Measurements from ENCODE around the gene TCERG1L. TPM values are rescaled to one million over a fixed set of nuclear protein-coding genes. Genes with fewer than 3 reads are reported as not detected.

The TCERG1L gene
- total and polyA plus RNA-seq, 10 donors, result 0.03 to 1.2 (median 0.30) TPM; not detected in 3

DNA sequence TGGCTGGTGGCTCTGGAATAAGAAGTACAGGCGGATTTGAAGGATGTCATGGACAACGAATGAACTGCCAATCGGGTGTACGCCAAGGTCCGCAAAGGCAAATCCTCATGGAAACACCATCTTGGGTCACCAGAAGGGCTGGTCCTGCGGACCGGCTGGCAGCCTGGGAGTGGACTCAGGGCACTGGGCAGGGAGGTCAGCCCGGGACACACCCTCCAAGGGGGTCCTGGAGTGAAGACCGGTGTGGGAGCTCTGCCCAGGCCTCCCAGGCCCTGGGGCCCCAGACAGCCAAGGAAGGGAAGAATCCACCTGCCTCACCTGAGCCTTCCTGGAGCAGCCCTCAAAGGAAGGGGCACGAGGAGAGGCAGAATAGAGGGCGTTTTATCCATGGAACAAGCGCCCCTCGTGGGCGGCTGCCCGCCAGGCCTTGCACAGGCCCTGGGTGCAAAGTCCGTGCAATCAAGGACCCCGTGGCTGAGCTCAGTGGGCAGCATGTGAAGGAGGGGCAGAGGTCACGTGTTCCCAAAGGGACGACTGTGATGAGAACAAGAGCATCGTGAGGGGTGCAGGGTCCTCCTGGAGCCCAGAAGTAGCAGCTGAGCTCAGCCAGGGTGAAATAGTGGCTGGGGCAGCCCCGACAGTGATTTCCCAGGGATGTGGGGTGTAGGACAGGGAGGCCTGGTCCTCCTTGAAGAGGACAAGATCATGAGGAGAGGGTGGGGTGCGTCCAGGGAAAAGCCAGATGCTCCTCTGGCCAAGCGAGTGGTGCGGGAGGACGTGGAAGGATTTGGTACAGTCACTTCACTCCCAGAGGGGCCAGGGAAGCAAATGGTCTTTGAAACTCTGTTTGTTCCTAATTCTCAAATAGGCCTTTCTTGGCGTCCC is 105.2 kb downstream of the TCERG1L start:
- H3K4me3 ChIP-seq, result no peak overlapping the region
- no peaks in the 10 kb centered on the region for H3K36me3 ChIP-seq
- no peaks in the 10 kb centered on the region for H3K4me1 ChIP-seq
- peak; percentile 60 for DNase-seq
- intact Hi-C loops (cut with DNase I; ENCODE audit: low total_unique reads), result no loop called here
- H3K27ac ChIP-seq, result no peak overlapping the region
- H3K9me3 ChIP-seq, result no peaks in the 10 kb centered on the region
- no peaks in the 10 kb centered on the region for H3K27me3 ChIP-seq (replicated peaks in 1 of 7)
- 75 to 83% (median 79%) methylated on average over 23 to 26 of the region's 26 CpGs for WGBS, 5 donors
- TF ChIP-seq, protein P1, sequence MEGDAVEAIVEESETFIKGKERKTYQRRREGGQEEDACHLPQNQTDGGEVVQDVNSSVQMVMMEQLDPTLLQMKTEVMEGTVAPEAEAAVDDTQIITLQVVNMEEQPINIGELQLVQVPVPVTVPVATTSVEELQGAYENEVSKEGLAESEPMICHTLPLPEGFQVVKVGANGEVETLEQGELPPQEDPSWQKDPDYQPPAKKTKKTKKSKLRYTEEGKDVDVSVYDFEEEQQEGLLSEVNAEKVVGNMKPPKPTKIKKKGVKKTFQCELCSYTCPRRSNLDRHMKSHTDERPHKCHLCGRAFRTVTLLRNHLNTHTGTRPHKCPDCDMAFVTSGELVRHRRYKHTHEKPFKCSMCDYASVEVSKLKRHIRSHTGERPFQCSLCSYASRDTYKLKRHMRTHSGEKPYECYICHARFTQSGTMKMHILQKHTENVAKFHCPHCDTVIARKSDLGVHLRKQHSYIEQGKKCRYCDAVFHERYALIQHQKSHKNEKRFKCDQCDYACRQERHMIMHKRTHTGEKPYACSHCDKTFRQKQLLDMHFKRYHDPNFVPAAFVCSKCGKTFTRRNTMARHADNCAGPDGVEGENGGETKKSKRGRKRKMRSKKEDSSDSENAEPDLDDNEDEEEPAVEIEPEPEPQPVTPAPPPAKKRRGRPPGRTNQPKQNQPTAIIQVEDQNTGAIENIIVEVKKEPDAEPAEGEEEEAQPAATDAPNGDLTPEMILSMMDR (IDR thresholded peaks at IDR 0.05 in 8 of 11, conservative IDR thresholded peaks at IDR 0.05 in 3 of 11), result no peak
- TF ChIP-seq POLR2AphosphoS5 (IDR thresholded peaks at IDR 0.05), result no peak
- no peak for TF ChIP-seq POLR2A (IDR thresholded peaks at IDR 0.05)

GRCh38 chr10:131205556-131205955 is 106.0 kb downstream of the TCERG1L start:
- Histone ChIP-seq H3K4me3 (no peak overlapping the region), H3K9me3 (no peaks in the 10 kb centered on the region), H3K27ac (no peak overlapping the region), H3K36me3 (no peaks in the 10 kb centered on the region), H3K4me1 (no peaks in the 10 kb centered on the region), H3K27me3 (replicated peaks in 1 of 7) (no peaks in the 10 kb centered on the region)
- no peak for TF ChIP-seq POLR2A (IDR thresholded peaks at IDR 0.05)
- TF ChIP-seq POLR2AphosphoS5 (IDR thresholded peaks at IDR 0.05), result no peak
- TF ChIP-seq, protein P1 (IDR thresholded peaks at IDR 0.05 in 8 of 11, conservative IDR thresholded peaks at IDR 0.05 in 3 of 11), result no peak
- 77 to 82% (median 80%) methylated on average over 9 of the region's 9 CpGs for WGBS, 5 donors
- peak; percentile 47 for DNase-seq
- intact Hi-C loops (cut with DNase I; ENCODE audit: low total_unique reads), result no loop called here

GRCh38 chr10:131204406-131205152 is 106.9 kb downstream of the TCERG1L start:
- no peaks in the 10 kb centered on the region for H3K4me1 ChIP-seq
- H3K9me3 ChIP-seq, result no peaks in the 10 kb centered on the region
- peaks cover 0 to 6% (median 0%) of the 10 kb centered on the region in 7 donors for H3K27me3 ChIP-seq (replicated peaks in 1 of 7)
- H3K4me3 ChIP-seq, result no peak overlapping the region
- 86 to 92% (median 87%) methylated on average over 6 to 11 of the region's 11 CpGs for WGBS, 5 donors
- TF ChIP-seq POLR2AphosphoS5 (IDR thresholded peaks at IDR 0.05) (no peak), POLR2A (IDR thresholded peaks at IDR 0.05) (no peak)
- TF ChIP-seq, protein P1 (IDR thresholded peaks at IDR 0.05 in 8 of 11, conservative IDR thresholded peaks at IDR 0.05 in 3 of 11), result no peak
- peak; percentile 59 for DNase-seq
- no peak overlapping the region for H3K27ac ChIP-seq
- intact Hi-C loops (cut with DNase I; ENCODE audit: low total_unique reads), result no loop called here
- H3K36me3 ChIP-seq, result no peaks in the 10 kb centered on the region
